Stimulated activated CD4-positive, alpha-beta T cell treated with anti-CD3 and anti-CD28 coated beads, Interleukin-2, amount 100 ng/mL, for 48 hours (primary cell): ENCODE data around the gene GMDS.

Experiments
- DNase-seq, 2 donors: peaks; one replicate each; pipeline ENCODE4 v3.0.0-alpha.2; 2020

The GMDS gene

DNA sequence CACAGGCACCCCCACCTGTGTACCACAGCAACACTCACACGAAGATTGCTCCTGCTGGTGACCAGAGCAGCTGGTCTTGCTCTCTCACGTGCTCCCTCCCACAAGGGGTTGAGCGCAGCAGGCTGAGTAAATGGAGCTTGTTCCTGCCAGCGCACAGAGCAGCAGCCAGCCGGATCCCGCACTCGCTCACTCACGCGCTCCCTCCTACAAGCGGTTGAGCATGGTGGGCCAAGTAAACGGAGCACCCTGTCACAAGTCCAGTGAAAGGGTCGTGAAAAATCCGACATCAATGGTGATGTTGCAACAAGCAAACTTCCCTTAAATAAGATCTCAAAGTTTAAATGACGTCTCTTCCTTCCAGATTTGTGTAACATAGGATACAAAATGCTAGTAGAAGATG, 322.0 kb downstream of the GMDS start:
- no peak for DNase-seq

DNA sequence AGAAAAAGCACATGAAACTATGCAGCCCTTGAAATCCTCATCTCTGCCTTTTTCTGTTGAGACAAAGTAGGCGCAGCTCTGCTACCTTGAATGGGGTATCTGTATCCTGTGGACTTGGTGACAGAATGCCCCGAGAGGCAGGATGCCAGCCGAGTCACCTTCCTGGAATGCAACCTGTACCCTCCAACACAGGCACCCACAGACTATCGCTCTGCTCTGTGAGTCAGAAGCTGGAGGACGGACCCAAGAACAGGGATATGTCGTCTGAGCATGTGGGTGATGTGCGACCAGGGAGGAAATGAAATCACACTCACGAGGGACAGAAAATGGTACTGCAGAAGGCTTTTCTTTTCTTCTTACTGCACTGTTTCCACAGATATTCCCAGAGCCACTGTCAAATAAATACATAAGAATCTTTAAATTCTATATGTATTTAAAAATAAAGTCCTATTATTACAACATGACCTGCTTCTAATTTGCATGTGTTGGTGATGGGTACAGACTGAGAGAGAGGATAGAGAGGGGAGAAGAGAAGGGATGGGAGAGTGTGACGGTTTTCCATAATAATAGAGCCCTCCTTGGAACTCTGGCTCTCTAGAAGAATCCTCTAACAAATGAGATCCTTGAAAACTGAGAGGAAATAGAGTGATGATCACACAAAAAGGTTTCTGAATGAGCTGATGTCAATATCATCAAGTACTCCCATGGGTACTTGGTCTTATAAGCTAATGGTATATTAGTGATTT, 327.6 kb downstream of the GMDS start:
- DNase-seq, result peak; percentile 19 to 39

DNA sequence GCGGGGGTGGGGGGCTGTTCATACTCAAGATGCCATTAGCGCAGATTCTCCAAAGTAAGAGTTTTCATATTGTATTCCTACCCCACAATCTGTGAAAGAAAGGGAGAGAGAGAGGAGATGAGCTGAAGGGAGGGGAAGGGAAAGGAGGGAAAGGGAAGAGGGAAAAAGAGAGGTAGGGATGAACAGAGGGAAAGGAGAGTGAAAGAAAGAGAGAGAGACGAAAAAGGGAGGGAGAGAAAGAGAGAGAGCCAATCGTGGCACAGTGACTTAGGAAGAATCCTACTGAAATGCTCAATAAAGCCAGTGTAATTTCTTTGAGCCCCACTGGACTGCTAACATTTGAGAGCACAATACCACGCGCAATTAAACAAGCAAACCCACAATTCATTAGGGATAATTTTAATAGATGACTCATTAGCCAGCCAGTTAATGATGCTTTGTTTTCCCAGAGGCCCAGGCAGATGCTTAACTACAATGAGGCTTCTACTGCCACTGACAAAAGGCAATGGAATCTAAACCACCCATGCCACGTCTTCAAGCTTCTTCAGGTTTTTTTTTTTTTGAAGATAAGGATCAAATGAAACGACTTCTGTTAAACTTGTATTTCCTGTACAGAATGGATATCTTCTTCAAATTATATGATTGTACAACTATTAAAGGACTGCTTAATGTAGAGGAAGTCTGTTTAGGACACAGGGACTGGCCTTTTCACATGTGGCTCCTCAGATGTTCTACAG, 328.9 kb downstream of the GMDS start:
- DNase-seq, result no peak

- DNase-seq, result no peak
These were observed 330.2 kb downstream of the GMDS start for GRCh38 chr6:1915226-1915625.

- DNase-seq, result no peak
These were observed 331.8 kb downstream of the GMDS start for GRCh38 chr6:1913577-1913976.

GRCh38 chr6:1912731-1913130, 332.7 kb downstream of the GMDS start:
- no peak for DNase-seq

- no peak for DNase-seq
These were observed 333.9 kb downstream of the GMDS start for GRCh38 chr6:1911474-1911873.

DNA sequence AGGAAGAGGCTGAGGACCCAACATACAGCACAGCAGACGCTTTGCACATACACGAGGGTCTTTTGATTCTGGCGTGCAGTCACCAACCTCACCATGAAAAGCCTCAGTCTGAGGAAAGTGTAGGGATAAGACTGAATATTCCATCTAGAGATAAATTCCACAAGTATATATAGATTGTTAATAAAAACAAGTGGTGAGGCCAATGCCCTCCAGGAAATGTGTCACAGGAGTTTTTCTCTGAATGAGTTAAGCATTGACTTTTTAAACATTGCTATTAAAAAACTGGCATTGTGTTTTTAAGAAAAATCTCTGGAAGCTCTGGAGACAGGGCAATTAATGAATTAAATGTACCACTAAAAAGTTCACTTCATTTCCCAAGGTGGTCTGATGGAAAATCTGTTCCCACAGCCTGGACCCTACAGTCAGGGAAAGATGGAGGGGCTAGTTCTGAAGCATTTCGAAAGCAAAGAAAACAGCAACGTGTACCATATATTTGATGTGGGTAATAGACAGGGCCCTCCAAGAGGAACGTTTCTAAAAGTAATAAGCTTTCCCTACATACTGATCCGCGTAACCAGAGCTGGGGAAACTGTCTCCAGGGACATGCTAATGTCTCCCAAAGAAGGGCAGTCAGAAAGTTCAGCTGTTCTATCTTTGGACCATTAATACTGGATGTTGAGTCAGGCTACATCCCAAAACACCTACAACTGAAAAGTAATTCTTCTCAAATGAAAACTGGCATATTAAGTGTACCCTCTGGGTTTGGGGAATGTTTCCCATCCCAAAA, 334.6 kb downstream of the GMDS start:
- no peak for DNase-seq

DNA sequence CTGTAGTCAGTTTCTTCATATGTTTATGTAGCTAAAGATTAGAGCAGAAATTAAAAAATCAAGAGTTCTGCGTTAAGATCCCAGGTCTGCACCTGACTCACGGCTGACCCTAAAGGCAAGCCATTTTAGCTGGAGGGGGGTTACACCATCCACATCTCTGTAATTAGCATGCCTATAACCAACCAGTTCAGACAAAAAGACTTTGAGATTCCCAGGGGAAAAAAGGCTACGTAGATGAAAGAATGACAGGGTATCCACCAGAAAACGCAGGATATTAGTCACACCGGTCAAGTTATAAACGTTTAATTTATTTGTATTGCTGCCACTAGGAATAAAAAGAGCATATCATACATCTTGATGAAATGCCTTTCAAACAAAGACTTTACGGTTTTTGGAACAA, 336.6 kb downstream of the GMDS start:
- DNase-seq, result no peak

- DNase-seq, result no peak
These were observed 338.8 kb downstream of the GMDS start for GRCh38 chr6:1906609-1907008.

- no peak for DNase-seq
These were observed 339.4 kb downstream of the GMDS start for GRCh38 chr6:1906014-1906413.

DNA sequence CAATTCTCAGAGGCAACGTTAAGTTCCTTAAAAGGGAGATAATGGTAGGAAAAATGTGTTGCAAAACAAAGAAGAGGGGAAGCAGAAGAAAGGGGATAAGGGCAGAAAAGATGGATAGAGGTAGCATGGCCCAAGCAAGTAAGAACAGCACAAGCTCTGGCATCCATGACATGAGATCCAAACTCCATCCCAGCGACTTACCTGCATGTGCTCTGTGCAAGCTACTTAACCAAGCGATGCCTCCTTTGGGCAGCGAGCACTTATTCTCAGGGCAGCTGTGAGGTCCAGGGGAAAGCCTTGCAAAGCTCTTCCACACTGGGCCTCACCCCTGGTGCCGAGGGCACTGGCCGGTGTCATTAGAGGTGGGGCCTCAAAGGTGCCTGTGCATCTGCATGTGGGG, 340.5 kb downstream of the GMDS start:
- DNase-seq, result no peak

- DNase-seq, result no peak
These were observed 341.0 kb downstream of the GMDS start for GRCh38 chr6:1904466-1904799.

- DNase-seq, result no peak
These were observed 341.5 kb downstream of the GMDS start for GRCh38 chr6:1903780-1904465.

- DNase-seq, result no peak
These were observed 343.8 kb downstream of the GMDS start for GRCh38 chr6:1901556-1901955.

GRCh38 chr6:1896897-1897296, 348.5 kb downstream of the GMDS start:
- DNase-seq, result no peak

DNA sequence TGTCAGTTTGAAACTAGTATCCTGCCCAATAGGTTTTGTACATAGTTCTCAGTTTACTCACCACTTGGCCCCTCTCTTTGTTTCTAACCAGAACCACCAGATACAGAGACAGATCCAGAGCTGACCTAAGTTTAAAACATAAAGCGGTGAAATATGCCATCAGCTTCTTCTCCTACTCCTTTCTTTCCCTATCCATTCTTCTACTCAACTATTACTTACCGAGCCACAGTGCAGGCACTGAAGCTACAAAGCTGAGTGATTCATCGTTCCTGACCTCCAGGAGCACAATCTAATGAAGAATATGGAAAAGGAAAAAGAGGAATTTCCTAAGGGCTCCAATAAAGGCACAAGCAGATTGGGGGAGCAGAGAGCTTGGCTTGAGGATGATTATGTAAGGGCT, 349.7 kb downstream of the GMDS start:
- DNase-seq, result no peak

DNA sequence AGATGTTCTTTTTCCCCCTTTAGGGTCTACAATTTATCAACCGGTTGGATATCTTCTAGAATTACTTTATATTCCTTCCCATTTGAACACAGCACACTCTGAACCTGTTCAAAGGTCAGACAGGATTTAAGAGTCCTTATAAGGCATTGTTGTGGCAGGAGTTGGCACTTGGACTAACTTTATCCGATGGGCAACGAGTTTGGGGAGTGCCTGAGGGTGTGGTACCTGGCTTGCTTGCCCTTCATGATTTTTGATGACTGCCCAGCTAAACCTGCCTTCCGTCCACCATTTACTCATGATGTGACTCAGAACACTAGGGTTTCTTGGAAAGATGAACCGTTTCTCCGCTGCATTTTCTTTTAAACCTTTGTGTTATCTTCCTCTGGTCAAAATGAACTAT, 350.5 kb downstream of the GMDS start:
- DNase-seq, result no peak

DNA sequence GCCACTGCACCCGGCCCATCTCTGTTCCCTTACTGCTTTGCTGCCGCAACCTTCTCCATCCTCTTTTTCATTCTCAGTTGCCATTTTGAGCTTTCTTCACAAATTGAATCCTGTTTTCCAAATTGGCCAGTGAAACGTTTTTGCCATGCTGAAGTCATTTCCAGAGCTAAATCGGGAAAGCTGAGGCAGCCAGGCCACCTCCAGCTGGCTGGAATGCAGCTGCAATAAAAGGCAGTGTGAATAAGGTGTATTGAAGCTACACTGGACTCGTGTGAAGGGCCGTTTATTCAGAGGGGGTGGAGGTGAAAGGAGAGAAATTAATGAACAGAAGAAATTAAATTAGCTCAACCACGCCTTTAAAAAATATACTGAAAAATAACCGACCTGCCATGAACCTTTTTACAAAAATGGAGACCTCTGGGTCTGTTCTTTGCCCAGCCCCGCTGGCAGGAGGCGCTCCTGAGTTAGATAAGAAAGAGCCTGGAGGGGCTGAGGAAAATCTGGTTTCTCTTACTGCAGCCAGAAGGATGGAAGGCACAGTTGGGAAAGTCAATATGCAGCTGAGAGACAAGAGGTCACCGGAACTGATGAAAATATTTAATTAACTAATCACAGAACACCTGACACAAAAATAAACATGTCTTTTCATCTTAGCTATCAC, 351.8 kb downstream of the GMDS start:
- DNase-seq, result no peak

GRCh38 chr6:1892716-1893115, 352.7 kb downstream of the GMDS start:
- DNase-seq, result no peak

- DNase-seq, result no peak
These were observed 354.4 kb downstream of the GMDS start for GRCh38 chr6:1890987-1891386.

- no peak for DNase-seq
These were observed 355.3 kb downstream of the GMDS start for GRCh38 chr6:1890071-1890470.

DNA sequence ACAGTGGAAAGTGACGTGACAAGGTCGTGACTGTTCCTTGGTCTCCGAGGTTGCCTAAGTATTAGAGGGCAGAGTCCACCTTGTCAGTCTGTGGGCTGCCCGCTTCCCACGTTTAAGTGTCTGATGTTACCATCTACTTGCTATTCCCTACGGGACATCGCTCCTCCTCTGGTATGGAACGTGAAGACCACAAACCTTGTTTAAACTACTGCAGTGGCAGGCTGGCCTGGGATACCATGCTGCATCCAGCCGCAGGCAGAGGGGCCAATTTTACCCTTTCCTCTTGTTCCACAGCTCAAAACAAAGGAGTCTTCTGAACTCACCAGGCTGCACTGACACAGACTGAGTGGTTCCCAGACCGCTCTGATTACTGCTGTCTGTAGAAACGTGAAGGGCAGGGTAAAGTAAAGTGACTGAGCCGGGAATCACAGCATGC, 359.8 kb downstream of the GMDS start:
- DNase-seq, result no peak
